HuH-7.5 (cell line): Measurements from ENCODE around the gene ASTL.
"Not testable (repeated sequence)": the region's sequence is repeated elsewhere in the genome, so short reads cannot be mapped to it uniquely, and the experiment has no call there.

ENCODE experiments used
- DNase-seq: peaks from one replicate; pipeline ENCODE4 v3.0.0; 2011; ENCODE audit warnings: low spot score

ASTL gene

GRCh38 chr2:96098900-96099590 lies 39.3 kb downstream of the ASTL start:
- no peak for DNase-seq

- no peak for DNase-seq
Measured at GRCh38 chr2:96097951-96098823, 40.1 kb downstream of the ASTL start.

GRCh38 chr2:96097441-96097840 lies 40.9 kb downstream of the ASTL start:
- DNase-seq = no peak

GRCh38 chr2:96095116-96095636 lies 43.1 kb downstream of the ASTL start:
- DNase-seq = no peak

- no peak for DNase-seq
Measured at GRCh38 chr2:96093528-96093927, 44.8 kb downstream of the ASTL start.

- DNase-seq = no peak
Measured at GRCh38 chr2:96092951-96093350, 45.4 kb downstream of the ASTL start.

- DNase-seq = no peak
Measured at GRCh38 chr2:96092573-96092877, 45.8 kb downstream of the ASTL start.

GRCh38 chr2:96091711-96092572 lies 46.4 kb downstream of the ASTL start:
- DNase-seq = no peak

GRCh38 chr2:96091141-96091710 lies 47.1 kb downstream of the ASTL start:
- no peak for DNase-seq

- no peak for DNase-seq
Measured at GRCh38 chr2:96090196-96090926, 47.9 kb downstream of the ASTL start.

- DNase-seq = no peak
Measured at GRCh38 chr2:96089356-96090195, 48.7 kb downstream of the ASTL start.

GRCh38 chr2:96088340-96089335 lies 49.7 kb downstream of the ASTL start:
- no peak for DNase-seq

- DNase-seq = no peak
Measured at GRCh38 chr2:96087130-96087529, 51.2 kb downstream of the ASTL start.

GRCh38 chr2:96085541-96086355 lies 52.6 kb downstream of the ASTL start:
- no peak for DNase-seq

- not testable (repeated sequence) for DNase-seq
Measured at GRCh38 chr2:96084858-96085518, 53.3 kb downstream of the ASTL start.

GRCh38 chr2:96083989-96084857 lies 54.1 kb downstream of the ASTL start:
- no peak for DNase-seq
